ENCODE measurements around the gene ZFAND3. TPM values are rescaled to one million over a fixed set of nuclear protein-coding genes. Genes with fewer than 3 reads are reported as not detected.

Gene ZFAND3
- total RNA-seq, 4 donors from 2014 or later = 45.0 to 55.2 (median 49.5) TPM

DNA sequence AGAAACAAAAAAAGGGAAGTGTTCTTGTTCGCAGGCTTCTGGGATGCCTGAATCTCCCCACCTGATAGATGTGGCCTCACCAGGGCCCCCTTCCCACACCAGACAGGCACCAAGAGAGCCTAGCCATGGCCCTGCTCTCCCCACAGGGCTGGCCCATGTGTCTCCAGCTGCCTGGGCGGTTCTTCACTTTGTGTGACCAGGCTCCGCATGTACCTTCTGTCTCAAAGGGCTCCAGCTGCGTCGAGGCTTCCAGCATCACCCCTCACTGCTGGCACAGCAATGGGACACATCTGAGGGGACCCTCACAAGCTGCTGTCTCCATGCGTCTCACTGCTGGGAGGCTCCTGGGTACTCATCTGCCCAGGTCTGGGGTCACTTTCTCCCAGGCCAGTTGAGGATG, 362.9 kb downstream of the ZFAND3 start:
- no peaks in the 10 kb centered on the region for H3K27me3 ChIP-seq
- H3K4me3 ChIP-seq = no peak overlapping the region
- ATAC-seq = no peak
- no peaks in the 10 kb centered on the region for H3K9me3 ChIP-seq
- in situ Hi-C loops (cut with MboI; ENCODE audit: low sequenced_read_pairs in 4 of 4) (loop anchor here in 1 of 4 donors (25.0 kb wide), 1 partner anchor 305 kb away; no protein-coding TSS in a partner anchor), intact Hi-C loops (cut with DNase I; ENCODE audit: low total_unique reads) (no loop called here)
- peaks cover 4 to 5% of the 10 kb centered on the region in 2 donors for H3K4me1 ChIP-seq
- no peak for DNase-seq
- H3K27ac ChIP-seq = no peak overlapping the region
- TF ChIP-seq, protein P1, sequence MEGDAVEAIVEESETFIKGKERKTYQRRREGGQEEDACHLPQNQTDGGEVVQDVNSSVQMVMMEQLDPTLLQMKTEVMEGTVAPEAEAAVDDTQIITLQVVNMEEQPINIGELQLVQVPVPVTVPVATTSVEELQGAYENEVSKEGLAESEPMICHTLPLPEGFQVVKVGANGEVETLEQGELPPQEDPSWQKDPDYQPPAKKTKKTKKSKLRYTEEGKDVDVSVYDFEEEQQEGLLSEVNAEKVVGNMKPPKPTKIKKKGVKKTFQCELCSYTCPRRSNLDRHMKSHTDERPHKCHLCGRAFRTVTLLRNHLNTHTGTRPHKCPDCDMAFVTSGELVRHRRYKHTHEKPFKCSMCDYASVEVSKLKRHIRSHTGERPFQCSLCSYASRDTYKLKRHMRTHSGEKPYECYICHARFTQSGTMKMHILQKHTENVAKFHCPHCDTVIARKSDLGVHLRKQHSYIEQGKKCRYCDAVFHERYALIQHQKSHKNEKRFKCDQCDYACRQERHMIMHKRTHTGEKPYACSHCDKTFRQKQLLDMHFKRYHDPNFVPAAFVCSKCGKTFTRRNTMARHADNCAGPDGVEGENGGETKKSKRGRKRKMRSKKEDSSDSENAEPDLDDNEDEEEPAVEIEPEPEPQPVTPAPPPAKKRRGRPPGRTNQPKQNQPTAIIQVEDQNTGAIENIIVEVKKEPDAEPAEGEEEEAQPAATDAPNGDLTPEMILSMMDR (IDR thresholded peaks at IDR 0.05 in 4 of 5, conservative IDR thresholded peaks at IDR 0.05 in 1 of 5) = no peak
- no peak for TF ChIP-seq POLR2A (IDR thresholded peaks at IDR 0.05)
- H3K36me3 ChIP-seq = no peaks in the 10 kb centered on the region

DNA sequence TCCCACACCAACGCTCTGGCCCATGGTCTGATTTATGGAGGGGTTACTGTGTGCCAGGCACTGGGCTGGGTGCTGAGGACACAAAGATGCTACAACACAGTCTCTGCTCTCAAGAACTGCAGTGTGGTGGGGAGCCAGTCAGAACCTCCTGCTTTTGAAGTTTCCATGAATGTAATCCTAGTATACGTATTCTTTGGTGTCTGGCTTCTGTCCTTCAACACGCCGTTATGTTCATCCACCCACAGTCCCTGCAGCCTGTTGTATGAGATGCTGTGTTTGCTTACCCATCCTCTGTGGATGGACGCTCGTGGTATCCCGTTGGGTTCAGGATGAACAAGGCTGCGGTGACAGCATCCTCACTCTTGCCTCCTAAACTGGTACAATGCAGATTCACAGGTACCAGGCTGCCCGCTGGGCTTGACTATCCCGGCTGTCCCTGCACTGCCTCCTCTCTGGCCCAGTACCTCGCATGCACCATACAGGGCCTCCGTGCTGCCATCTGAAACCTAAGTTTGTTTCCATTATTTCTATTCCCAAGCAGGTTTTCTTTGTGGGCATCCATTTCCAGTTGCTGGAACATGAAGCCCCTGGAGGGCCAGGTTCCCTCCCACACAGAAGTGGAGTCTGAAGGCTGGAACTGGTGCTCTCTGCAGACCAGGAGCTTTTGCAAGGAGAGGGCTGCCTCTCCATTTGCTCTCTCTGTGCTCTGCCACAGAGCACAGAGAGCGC, 364.5 kb downstream of the ZFAND3 start:
- intact Hi-C loops (cut with DNase I; ENCODE audit: low total_unique reads) = no loop called here
- Histone ChIP-seq H3K4me1 (peaks cover 4 to 5% of the 10 kb centered on the region in 2 donors), H3K36me3 (no peaks in the 10 kb centered on the region), H3K27me3 (no peaks in the 10 kb centered on the region), H3K27ac (no peak overlapping the region), H3K9me3 (no peaks in the 10 kb centered on the region), H3K4me3 (no peak overlapping the region)
- TF ChIP-seq, protein P1 (IDR thresholded peaks at IDR 0.05 in 4 of 5, conservative IDR thresholded peaks at IDR 0.05 in 1 of 5) = no peak
- no peak for TF ChIP-seq POLR2A (IDR thresholded peaks at IDR 0.05)
- ATAC-seq = no peak
- in situ Hi-C loops (cut with MboI; ENCODE audit: low sequenced_read_pairs in 4 of 4) = loop anchor here in 1 of 4 donors (25.0 kb wide), 1 partner anchor 303 kb away; no protein-coding TSS in a partner anchor
- no peak for DNase-seq

DNA sequence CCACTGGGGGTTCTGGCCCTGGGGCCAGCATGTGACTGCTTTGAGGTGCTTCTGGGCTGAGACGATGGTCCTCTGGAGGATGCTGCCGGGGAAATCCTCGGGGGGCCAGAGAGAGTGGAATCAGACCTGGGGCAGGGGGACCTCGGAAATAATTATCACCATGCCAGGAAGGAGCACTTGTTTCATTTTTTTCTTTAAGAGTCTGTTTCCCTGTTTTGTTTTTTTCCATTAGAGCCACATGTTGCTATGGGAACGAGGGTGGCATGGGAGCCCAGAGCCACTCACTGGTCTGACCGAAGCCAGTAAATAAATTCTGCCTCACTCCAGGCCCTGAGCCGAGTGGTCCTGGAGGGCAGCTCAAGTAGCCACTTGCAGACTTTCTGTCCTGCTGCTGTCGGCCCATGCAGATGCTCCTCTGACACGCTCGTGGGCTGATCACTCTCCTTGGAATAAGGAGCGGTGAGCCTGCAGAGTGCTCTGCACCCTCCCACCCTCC, 365.1 kb downstream of the ZFAND3 start:
- intact Hi-C loops (cut with DNase I; ENCODE audit: low total_unique reads) = no loop called here
- Histone ChIP-seq H3K4me1 (peaks cover 1% of the 10 kb centered on the region in 2 donors), H3K27ac (no peak overlapping the region), H3K4me3 (no peak overlapping the region), H3K27me3 (no peaks in the 10 kb centered on the region), H3K9me3 (no peaks in the 10 kb centered on the region), H3K36me3 (no peaks in the 10 kb centered on the region)
- TF ChIP-seq, protein P1 (IDR thresholded peaks at IDR 0.05 in 4 of 5, conservative IDR thresholded peaks at IDR 0.05 in 1 of 5) = no peak
- TF ChIP-seq POLR2A (IDR thresholded peaks at IDR 0.05) = no peak
- in situ Hi-C loops (cut with MboI; ENCODE audit: low sequenced_read_pairs in 4 of 4) = loop anchor here in 1 of 4 donors (25.0 kb wide), 1 partner anchor 303 kb away; no protein-coding TSS in a partner anchor
- ATAC-seq (no peak), DNase-seq (no peak)

DNA sequence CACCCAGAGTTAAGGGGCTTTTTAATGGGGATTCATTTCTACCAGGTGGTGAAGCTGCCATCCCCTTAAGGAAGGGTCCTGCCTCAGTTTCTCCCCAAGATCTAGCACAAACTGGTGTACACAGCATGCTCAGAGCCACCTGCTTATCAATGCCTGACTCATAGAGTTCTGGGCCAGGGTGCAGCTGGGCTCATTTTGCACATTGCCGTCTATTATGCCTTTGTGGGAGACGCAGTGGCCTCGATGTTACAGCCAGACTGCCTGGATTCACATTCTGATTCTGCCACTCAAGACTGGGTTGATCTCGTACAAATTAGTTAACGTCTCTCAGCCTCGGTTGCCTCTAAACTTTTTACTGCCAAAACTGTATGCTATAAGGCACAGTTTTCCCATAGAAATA, 365.7 kb downstream of the ZFAND3 start:
- ATAC-seq (no peak), DNase-seq (no peak)
- no peaks in the 10 kb centered on the region for H3K4me1 ChIP-seq
- TF ChIP-seq, protein P1 (IDR thresholded peaks at IDR 0.05 in 4 of 5, conservative IDR thresholded peaks at IDR 0.05 in 1 of 5) = no peak
- no peak for TF ChIP-seq POLR2A (IDR thresholded peaks at IDR 0.05)
- in situ Hi-C loops (cut with MboI; ENCODE audit: low sequenced_read_pairs in 4 of 4) = loop anchor here in 1 of 4 donors (25.0 kb wide), 1 partner anchor 302 kb away; no protein-coding TSS in a partner anchor
- no peak overlapping the region for H3K27ac ChIP-seq
- H3K27me3 ChIP-seq = no peaks in the 10 kb centered on the region
- intact Hi-C loops (cut with DNase I; ENCODE audit: low total_unique reads) = no loop called here
- H3K36me3 ChIP-seq = no peaks in the 10 kb centered on the region
- no peak overlapping the region for H3K4me3 ChIP-seq
- H3K9me3 ChIP-seq = no peaks in the 10 kb centered on the region

Data from gastrocnemius medialis (tissue), 4 donors.